GM18505 (cell line): ENCODE measurements around the gene ATF6.

ENCODE experiments used
- ATAC-seq: cut with Tn5 transposase; IDR thresholded peaks from one replicate; pipeline ENCODE4 v1.9.1; 2021; ENCODE audit not compliant: unreplicated experiment
- POLR2A ChIP-seq: IDR thresholded peaks from 4 replicates; pipeline ENCODE4 v1.6.1; 2011; ENCODE audit warnings: borderline replicate concordance; ENCODE audit not compliant: insufficient read depth, insufficient read length; ENCODE audit errors: extremely low read depth

The ATF6 gene

GRCh38 chr1:162010175-162010506 lies 244.0 kb downstream of the ATF6 start:
- no peak for TF ChIP-seq POLR2A
- ATAC-seq: no peak

- no peak for ATAC-seq
Observed at GRCh38 chr1:162011337-162012012, 245.4 kb downstream of the ATF6 start.

GRCh38 chr1:162013289-162013688 lies 247.2 kb downstream of the ATF6 start:
- no peak for ATAC-seq
- no peak for TF ChIP-seq POLR2A

More at GRCh38 chr1:162011337-162012012, 245.4 kb downstream of the ATF6 start:
- TF ChIP-seq POLR2A: no peak
